PC-9 (cell line): Measurements from ENCODE around the gene OTOL1.
"Not testable (repeated sequence)": the region's sequence is repeated elsewhere in the genome, so short reads cannot be mapped to it uniquely, and the experiment has no call there.

ENCODE experiments used
- CTCF ChIP-seq: fragments of 200-600 bp; sonication (generic); conservative IDR thresholded peaks from 2 replicates; pipeline ENCODE4 v1.6.1; 2017; ENCODE audit warnings: mixed run types, antibody characterized with exemption, mild to moderate bottlenecking, moderate library complexity
- EZH2 ChIP-seq: fragments of 200-600 bp; sonication (generic); IDR thresholded peaks from 2 replicates; pipeline ENCODE4 v1.8.0; 2017; ENCODE audit warnings: antibody characterized with exemption, low read depth

DNA sequence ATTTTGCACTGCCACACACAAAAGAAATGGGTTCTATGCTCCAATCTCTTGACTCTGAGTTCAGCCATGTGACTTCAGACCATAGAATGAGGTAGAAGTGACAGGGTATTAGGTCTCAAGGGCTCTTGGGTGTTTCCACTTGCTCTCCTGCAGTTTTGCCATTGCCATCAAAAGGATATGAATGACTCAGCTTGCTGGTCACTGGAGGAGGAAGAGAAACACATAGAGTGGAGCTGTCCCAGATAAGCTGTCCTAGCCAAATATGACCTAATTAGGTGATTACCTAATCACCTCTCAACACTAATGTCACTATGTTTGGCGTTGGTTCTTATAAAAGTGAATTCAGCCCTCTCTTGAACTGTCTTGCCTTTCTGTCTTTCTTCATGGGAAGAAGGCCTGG lies 8.3 kb upstream of the OTOL1 start:
- not testable (repeated sequence) for TF ChIP-seq CTCF, EZH2
